ENCODE results near the gene ADPRS. TPM values are rescaled to one million over a fixed set of nuclear protein-coding genes. Genes with fewer than 3 reads are reported as not detected.

The ADPRS gene
- total RNA-seq, 1 donor from 2014 or later: 32.6 TPM

DNA sequence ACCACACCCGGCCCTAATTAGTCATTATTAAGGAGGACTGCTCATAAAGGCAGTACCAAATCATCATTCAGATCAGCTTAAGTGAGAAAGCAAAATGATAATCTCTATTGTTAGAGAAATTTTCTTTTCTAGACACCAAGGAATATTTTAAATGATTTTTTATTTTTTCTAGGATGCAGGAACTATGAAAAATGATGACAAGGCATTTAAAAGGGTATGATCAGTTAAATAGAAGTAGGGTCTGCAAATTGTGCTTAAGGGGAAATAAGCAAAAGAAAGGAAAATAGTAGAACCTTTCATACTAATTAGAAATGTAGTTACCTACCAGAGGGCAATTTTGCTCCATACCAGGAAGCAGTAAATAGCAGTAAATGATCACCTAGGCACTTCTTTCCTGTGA is 26.4 kb upstream of the ADPRS start:
- H3K27me3 Mint-ChIP-seq (ENCODE audit: low read depth): no peaks in the 10 kb centered on the region
- no peak overlapping the region for H3K4me3 Mint-ChIP-seq
- no peak overlapping the region for H3K27ac Mint-ChIP-seq
- H3K9me3 Mint-ChIP-seq: no peaks in the 10 kb centered on the region
- DNase-seq (ENCODE audit: low spot score in 2 of 2, unreplicated experiment in 2 of 2): no peak
- peaks cover 2% of the 10 kb centered on the region for H3K36me3 Mint-ChIP-seq
- no peaks in the 10 kb centered on the region for H3K4me1 Mint-ChIP-seq
- TF ChIP-seq, protein P1, sequence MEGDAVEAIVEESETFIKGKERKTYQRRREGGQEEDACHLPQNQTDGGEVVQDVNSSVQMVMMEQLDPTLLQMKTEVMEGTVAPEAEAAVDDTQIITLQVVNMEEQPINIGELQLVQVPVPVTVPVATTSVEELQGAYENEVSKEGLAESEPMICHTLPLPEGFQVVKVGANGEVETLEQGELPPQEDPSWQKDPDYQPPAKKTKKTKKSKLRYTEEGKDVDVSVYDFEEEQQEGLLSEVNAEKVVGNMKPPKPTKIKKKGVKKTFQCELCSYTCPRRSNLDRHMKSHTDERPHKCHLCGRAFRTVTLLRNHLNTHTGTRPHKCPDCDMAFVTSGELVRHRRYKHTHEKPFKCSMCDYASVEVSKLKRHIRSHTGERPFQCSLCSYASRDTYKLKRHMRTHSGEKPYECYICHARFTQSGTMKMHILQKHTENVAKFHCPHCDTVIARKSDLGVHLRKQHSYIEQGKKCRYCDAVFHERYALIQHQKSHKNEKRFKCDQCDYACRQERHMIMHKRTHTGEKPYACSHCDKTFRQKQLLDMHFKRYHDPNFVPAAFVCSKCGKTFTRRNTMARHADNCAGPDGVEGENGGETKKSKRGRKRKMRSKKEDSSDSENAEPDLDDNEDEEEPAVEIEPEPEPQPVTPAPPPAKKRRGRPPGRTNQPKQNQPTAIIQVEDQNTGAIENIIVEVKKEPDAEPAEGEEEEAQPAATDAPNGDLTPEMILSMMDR (IDR thresholded peaks at IDR 0.05; ENCODE audit: unreplicated experiment): no peak

DNA sequence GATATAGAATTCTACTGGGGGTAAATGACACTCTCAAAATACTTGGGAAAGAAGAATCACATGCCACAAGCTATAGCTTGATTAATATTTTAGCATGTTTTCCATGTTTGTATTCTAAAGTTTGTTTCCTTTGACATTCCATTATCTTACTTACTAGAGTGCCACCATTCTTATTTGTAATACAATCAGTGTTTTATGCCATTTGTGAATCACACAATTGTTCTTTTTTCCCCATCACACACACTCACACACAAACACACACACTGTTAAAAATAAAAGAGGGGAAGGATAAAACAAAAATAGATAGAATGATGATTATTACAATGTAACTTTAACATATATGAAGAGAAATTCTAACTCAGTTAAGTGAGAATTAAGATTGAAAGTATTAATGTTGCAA is 20.8 kb upstream of the ADPRS start:
- H3K36me3 Mint-ChIP-seq: no peaks in the 10 kb centered on the region
- H3K9me3 Mint-ChIP-seq: no peaks in the 10 kb centered on the region
- no peaks in the 10 kb centered on the region for H3K4me1 Mint-ChIP-seq
- H3K27ac Mint-ChIP-seq: no peak overlapping the region
- TF ChIP-seq, protein P1 (IDR thresholded peaks at IDR 0.05; ENCODE audit: unreplicated experiment): no peak
- no peak overlapping the region for H3K4me3 Mint-ChIP-seq
- DNase-seq (ENCODE audit: low spot score in 2 of 2, unreplicated experiment in 2 of 2): no peak
- no peaks in the 10 kb centered on the region for H3K27me3 Mint-ChIP-seq (ENCODE audit: low read depth)

DNA sequence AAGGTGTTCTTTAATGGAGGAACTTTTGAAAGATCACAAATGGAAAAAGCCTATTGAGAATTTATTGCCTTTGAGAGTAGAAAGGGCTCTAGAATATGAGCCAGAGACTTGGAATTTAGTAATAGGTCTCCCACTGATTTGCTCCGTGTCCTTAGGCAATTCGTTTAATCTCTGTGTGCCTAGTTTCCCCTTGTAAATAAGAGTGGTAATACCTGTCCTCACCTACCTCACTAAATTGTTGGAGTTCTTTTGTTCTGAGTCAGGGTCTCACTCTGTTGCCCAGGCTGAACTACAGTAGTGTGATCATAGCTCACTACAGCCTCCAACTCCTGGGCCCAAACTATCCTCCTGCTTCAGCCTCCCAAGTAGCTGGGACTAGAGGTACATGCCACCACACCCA is 19.8 kb upstream of the ADPRS start:
- Mint-ChIP-seq H3K4me3 (no peak overlapping the region), H3K4me1 (no peaks in the 10 kb centered on the region), H3K36me3 (no peaks in the 10 kb centered on the region), H3K27me3 (ENCODE audit: low read depth) (no peaks in the 10 kb centered on the region), H3K27ac (no peak overlapping the region), H3K9me3 (no peaks in the 10 kb centered on the region)
- DNase-seq (ENCODE audit: low spot score in 2 of 2, unreplicated experiment in 2 of 2): no peak
- TF ChIP-seq, protein P1 (IDR thresholded peaks at IDR 0.05; ENCODE audit: unreplicated experiment): no peak

DNA sequence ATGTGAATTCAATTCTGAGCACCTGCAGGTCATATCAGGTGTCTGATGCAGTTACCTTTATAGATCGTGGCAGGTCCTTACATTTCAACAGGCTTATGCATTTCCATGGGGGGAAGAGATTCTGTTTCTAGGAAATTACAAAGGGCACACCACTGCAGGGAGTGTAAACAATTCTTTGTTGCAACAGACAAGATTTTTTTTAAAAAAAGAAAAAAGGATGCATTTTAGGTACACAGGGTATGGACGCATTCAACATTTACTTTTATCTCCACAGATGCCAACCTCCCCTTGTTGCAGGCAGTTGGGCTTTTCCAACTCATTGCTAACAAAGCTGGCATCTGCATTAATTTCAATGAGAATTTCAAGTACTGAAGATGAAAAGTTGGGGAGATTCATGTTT is 18.3 kb upstream of the ADPRS start:
- TF ChIP-seq, protein P1 (IDR thresholded peaks at IDR 0.05; ENCODE audit: unreplicated experiment): no peak
- H3K4me3 Mint-ChIP-seq: no peak overlapping the region
- no peaks in the 10 kb centered on the region for H3K9me3 Mint-ChIP-seq
- H3K4me1 Mint-ChIP-seq: no peaks in the 10 kb centered on the region
- no peak for DNase-seq (ENCODE audit: low spot score in 2 of 2, unreplicated experiment in 2 of 2)
- no peak overlapping the region for H3K27ac Mint-ChIP-seq
- no peaks in the 10 kb centered on the region for H3K36me3 Mint-ChIP-seq
- H3K27me3 Mint-ChIP-seq (ENCODE audit: low read depth): no peaks in the 10 kb centered on the region

DNA sequence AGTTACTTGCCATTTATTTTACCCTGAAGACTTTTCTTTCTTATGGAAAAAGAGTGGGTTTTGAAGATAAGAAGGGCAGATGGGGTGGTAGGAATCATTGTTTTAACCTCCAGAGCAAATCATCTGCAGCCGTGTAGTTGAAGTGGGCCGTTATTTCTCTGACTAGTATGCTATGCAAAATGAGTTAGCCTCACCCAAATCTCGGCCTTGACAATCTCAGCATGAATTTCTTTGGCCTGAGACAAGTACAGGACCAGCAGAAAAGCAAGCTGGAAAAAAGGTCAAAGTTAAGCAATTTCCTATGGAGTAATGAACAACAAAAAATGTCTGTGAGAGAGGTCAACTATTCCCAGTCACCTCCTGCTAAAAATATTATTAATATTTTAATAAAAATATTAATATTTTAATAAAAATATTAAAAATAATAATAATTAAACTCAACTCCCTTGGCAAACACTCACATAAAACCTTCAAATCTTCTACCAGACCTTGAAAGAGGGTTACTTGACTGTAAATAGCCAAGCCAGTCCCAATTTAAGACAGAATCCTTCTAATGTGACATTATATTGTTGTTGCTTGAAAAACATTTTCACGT is 11.6 kb upstream of the ADPRS start:
- no peaks in the 10 kb centered on the region for H3K9me3 Mint-ChIP-seq
- no peak overlapping the region for H3K4me3 Mint-ChIP-seq
- H3K27ac Mint-ChIP-seq: no peak overlapping the region
- H3K4me1 Mint-ChIP-seq: no peaks in the 10 kb centered on the region
- TF ChIP-seq, protein P1 (IDR thresholded peaks at IDR 0.05; ENCODE audit: unreplicated experiment): no peak
- peaks cover 2% of the 10 kb centered on the region for H3K27me3 Mint-ChIP-seq (ENCODE audit: low read depth)
- no peak for DNase-seq (ENCODE audit: low spot score in 2 of 2, unreplicated experiment in 2 of 2)
- H3K36me3 Mint-ChIP-seq: no peaks in the 10 kb centered on the region

DNA sequence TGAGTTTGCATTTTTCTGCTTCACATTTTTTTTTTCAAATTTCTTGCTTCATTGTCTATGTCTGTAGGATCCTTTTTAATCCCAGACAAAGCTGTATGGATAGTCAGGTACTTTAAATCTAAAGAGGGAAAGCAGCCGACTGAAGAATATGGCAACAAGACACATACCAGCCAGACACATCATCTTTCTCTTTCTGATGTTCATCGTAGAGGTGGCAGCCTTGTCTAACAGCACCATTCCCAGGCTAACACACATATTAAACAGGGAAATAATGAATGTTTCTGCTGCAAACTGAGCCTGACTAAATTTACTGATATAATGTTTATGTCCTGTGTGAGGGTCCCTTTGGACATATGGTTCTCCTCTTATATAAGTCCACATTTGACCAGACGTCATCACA is 8.5 kb upstream of the ADPRS start:
- H3K27me3 Mint-ChIP-seq (ENCODE audit: low read depth): peaks cover 4% of the 10 kb centered on the region
- DNase-seq (ENCODE audit: low spot score in 2 of 2, unreplicated experiment in 2 of 2): no peak
- H3K9me3 Mint-ChIP-seq: no peaks in the 10 kb centered on the region
- H3K36me3 Mint-ChIP-seq: no peaks in the 10 kb centered on the region
- no peak overlapping the region for H3K4me3 Mint-ChIP-seq
- TF ChIP-seq, protein P1 (IDR thresholded peaks at IDR 0.05; ENCODE audit: unreplicated experiment): no peak
- no peak overlapping the region for H3K27ac Mint-ChIP-seq
- H3K4me1 Mint-ChIP-seq: peaks cover 3% of the 10 kb centered on the region
